ENCODE measurements around the gene TMEM229A.
"Not testable (repeated sequence)": the region's sequence is repeated elsewhere in the genome, so short reads cannot be mapped to it uniquely, and the experiment has no call there.

TMEM229A gene

DNA sequence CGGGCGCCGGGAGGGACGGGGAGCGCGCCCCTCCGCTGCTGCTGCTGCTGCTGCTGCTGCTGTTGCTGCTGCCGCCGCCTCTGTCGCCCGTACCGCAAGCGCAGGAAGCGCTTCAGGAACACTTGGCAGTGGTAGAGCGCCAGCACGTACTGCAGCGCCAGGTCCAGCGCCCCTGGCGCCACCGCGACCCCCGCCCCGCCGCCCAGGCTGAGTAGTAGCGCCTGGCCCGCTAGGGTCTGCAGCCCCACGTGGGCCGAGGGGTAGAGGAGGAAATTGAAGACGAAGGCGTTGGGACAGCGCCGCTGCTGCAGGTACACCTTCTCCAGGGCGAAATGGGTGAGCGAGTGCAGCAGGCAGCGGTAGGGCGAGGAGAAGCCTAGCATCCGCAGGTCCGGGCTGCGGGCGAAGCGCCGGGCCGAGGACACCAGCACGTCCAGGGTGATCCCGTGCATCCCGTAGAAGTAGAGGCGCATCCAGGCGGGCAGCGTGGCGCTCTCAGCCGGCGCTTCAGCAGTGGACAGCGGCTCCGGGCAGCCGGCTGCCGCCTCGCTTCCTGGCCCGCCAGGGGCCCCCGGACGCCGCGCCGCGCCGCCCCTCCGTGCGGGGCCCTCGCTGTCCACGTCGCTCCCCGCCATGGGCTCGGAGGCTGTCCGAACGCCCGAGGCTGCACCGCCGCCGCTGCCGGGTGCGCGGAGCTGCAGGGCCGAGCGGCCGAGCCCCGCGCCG, at the start of gene TMEM229A:
Gene TMEM229A, minus strand, starts transcription at position 699 of the 726 bp plus-strand sequence. Its CDS starts 64 bp downstream, at position 635.
- DNase-seq = peak in 49 of 56 donors; percentile 9 to 85 (median 65)

DNA sequence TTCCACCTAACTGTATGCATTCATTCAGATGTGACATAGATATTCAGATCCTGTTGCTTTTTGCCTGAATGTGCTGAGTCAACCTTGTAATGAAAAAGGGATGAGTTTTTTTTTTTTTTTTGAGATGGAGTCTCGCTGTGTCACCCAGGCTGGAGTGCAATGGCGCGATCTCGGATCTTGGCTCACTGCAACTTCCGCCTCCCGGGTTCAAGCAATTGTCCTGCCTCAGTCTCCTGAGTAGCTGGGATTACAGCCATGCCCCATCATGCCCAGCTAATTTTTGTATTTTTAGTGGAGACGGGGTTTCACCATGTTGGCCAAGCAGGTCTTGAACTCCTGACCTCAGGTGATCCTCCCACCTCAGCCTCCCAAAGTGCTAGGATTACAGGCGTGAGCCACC, 49.4 kb upstream of the TMEM229A start:
- not testable (repeated sequence) for DNase-seq

DNA sequence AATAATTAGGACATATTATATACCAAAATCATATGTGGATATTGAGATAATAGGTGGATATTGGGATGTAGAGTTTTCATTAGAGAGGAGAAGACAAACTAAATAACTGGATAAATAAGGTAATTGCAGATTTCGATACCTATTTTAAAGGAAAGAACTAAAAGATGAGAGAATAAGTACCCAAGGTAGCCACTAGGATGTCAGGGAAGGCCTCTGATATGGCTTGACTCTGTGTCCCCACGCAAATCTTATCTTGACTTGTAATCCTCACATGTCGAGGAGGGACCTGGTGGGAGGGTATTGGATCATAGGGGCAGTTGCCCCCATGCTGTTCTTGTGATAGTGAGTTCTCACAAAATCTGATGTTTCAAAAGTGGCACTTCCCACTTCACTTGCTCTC, 44.7 kb upstream of the TMEM229A start:
- no peak for DNase-seq

DNA sequence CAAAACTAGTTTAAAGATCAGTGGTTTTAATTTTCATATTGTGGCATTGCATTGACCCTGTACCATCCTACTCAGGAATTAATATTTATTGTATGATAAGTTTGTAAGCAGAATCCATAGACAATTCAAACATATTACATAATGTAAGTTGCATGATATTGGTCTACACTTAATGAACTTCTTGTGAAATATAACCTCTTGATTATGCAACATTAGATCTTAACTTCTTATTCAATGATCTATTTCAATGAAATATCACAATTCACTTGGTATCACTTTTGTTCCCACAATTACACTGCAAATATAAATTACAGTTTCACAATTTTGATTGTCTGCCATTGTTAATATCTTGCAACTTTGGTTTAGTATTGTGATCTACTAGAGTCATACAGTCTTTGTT, 44.0 kb upstream of the TMEM229A start:
- no peak for DNase-seq

DNA sequence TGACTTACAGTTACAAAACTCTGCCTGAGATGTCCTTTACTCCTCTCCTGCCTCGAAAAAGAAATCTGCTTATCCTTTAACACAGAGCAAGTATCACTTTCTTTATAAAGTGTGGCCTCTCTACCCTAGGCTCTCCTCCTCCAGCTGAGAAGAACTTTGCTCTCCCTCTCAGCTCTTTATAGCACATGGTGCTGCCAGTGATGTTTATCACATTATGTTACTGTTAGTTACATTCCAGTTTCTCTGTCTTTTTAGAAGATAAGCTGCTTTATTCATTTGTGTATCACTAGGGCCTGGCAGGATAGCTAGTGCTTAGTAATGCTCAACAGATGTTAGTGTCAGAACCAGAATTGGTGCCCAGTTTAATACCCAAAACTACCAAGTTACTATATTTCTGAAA, 41.1 kb upstream of the TMEM229A start:
- no peak for DNase-seq

DNA sequence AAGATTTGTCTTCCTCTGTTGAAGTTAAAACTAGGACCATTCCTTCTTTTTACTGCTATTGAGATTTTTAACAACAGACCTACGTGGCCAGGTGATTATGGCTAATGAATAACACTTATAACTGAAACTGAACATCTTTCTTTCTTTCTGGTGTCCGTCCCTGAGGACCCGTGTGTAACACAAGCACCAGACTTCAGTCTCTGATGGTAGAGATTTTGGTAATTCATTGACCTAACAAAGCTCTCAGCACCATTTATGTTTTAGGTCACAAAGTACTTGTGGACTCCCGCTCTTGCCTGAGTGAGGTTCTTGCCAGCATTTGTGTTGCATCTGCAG, 40.4 kb upstream of the TMEM229A start:
- DNase-seq = no peak

DNA sequence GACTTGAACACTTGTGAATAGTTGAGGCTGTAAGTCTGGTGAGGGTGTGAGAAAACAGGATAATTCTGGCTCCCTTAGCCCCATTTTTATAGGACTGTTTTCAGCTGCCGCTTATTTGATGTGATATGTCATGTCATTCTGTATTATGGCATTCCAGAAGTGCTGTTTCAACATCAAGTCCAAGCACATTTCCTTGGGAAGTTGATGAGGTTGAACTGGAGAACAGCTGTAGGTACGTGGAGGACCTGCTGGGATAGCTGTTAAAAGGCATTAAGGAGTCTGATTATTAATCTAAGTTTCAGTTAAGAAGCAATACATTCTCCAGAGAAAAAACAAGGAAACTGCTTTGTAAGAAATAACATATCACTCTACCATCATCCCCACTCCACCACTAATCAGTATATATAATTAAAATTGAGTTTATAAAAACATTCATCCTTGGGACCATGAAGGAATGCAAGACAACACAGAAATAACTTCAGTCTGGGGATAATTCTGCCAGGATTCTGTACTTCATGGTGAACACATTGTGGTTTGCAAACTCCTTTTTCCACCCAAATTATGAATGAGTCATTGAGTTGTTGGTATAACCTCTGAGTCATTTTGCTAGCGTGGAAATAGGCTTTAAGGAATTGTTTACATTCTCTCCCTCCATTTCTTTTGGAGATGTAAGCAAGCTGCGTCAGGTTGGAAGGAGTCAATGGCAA, 39.9 kb upstream of the TMEM229A start:
- DNase-seq = no peak

DNA sequence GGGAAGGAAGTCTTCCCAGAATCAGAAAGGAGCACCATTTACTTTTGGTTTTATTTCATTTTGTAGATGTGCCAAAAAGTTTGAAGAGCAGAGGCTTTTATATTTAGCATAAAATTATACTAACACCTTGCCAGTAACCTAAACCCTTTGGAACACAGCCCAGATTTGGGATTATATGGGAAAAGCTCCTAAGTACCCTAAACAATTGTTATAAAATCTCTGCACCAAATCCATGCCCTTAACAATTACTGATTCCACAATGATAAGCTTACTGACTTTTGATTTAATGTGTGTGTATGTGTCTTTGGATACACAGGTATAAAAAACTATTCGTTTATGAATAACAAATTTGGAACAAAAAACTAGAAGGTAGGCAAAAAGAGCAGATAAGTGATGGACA, 39.0 kb upstream of the TMEM229A start:
- DNase-seq = no peak

DNA sequence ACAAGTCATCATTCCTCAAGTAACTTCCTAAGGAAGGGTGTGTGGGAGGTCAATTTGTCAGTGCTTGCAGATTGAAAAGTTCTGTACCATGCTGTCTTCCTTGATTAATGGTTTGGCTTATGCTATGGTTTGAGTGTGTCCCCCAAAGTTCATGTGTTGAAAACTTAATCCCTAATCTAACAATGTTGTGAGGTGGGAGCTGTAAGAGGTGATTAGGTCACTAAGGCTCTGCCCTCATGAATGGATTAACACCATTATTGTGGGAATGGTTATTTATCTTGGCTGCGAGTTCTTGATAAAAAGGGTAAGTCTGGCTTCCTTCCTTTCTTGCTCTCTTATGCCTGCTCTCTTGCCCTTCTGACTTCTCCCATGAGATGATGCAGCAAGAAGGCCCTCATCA, 29.3 kb upstream of the TMEM229A start:
- no peak for DNase-seq

DNA sequence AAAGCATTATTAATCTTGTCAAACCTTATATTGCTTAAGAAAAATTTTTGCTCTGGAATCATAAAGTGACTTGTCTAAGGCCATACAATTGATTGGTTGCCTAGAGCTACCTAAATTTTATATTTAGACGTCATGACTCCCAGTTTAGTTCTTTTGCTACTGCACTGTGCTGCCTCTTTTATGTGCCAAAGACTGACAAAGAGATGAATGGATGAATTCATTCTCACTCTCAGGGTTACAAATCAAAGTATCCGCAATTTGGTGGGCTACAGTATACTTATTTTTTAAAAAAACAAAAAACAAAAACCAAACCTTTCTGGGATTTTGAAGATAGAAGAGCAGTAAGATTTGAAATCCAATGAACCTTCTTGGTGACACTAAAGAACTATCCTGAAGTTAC, 27.7 kb upstream of the TMEM229A start:
- DNase-seq = no peak

DNA sequence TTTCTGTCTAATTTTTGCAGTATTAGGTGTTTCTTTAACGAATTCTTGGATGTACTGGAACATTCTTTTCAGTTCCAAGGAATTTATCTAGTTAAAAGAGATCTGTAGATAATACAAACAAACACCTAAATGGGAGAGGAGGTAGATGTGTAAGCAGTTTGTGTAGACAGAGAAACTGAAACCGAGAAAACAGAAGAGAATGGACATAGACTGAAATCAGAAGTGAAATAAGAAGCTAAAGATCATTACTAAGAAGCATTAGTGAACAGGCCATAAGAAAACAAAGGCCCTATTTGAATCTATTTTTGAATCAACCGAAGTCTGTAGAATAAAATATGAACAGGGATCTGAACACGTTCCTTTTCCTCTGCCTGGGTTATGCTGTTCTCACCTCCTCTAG, 26.5 kb upstream of the TMEM229A start:
- no peak for DNase-seq

DNA sequence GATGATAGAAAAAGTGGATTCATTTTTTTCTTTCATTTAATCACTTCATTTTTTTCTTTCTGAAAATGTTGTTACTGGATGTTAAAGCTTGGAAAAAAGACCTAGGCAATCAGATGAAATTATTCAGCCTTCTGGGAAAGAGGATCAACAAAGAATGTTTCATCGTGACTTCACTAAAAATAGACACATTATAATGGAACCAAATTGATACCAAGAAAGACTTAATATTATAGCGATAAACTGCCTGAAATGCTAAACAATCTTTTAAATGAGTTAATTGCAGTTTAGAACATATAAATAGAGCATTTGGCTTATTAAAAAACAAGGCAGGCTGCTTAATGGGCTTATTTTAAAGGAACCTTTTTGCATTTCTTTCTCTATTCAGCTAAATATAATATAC, 25.6 kb upstream of the TMEM229A start:
- no peak for DNase-seq

DNA sequence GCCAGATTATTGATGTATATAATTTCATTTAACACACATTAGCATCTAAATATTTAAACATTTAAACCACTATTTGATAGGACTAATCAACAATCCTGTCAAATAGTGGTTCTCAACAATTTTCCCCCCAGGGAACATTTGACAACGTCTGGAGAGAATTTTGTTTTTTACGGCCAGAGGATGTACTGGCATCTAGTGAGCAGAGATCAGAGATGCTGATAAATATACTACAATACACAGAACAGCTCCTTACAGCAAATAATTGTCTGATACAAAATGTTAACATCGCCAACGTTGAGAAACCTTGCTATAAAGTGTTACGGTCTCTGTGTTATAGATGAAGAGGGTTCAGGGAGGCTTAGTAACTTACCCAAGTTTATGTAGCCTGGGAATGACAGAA, 25.0 kb upstream of the TMEM229A start:
- DNase-seq = no peak

DNA sequence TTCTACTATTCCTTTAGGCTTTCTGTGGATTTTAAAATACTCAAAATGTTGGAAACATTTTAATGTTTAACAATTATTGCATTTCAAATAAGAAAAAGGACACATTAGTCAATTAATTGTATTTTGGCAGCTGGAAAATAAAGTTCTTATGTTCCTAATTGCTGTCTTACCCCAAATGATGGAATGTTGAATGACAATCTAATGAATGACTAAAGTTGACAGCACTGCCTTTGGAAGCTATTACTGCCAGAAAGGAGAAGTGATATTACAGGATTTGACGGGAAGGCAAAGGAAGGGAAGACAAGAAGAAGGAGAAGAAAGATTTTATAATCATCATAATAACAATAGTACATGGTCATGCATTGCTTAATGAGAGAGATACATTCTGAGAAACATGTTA, 23.4 kb upstream of the TMEM229A start:
- DNase-seq = no peak

DNA sequence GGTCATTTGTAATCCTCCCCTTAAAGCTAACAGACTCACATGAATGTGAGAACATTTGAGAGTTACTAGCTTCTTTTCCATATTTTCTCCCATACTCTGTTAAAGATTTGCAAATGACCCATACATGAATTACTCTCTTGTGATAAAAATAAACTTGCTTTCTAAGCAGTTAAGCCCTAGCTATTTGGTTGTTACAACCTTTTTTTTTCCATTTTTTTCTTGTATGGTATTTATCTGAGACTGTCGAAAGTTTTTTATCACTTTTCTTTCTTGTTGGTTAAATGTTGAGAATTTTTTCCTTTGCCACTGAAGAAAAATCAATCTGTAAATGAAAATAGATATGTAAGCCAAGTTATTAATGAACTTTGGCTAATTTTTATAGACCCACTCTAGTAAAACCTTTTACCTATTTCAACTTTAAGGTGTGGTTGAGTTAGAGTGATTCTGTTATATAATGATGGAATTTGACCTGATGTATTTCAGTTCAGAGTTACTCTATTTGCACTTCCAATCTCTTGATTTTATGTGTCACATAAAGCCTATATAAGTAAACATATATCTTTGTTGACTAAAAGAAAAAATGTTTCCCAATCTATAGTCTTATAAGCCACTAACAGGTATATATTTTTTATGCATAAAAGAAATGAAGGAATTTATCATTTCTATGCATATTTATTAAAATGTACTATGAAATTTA, 19.0 kb upstream of the TMEM229A start:
- DNase-seq = no peak

DNA sequence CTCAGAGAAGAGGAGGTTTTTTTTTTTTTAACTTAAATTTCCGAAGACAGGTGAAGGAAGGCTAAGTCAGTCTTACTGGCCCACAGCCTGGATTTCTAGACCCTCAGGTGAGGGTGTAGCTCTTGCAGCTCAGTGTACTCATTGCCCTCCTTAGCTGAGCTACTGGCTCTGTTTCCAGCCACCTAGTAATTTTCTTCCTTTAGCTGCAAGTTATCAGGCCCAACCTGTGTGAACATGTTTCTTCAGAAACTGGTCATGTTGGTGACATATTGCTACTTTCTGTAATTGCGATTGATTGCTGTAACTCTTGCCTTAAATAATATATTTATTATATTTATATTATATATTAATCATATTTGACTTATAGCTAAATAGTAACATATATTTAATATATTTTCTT, 10.0 kb upstream of the TMEM229A start:
- DNase-seq = no peak

DNA sequence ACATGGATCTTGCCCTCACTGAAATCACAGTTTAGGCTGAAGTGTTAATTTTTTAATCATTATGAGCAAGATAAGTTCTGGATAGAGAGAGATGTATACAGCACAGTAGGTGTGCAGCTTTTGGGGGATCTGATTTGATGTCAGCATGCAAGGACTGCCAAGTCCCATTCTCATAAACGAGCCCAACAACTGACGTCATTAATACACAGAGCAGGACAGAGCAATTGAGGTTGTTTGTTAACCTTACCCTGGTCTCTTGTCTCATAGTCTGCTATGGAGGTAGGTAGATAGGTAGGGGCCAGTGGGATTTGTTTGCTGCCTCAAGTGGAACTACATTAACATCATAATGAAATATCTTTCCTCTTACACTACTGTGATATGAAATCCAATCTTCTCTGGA, 8.6 kb upstream of the TMEM229A start:
- DNase-seq = no peak

DNA sequence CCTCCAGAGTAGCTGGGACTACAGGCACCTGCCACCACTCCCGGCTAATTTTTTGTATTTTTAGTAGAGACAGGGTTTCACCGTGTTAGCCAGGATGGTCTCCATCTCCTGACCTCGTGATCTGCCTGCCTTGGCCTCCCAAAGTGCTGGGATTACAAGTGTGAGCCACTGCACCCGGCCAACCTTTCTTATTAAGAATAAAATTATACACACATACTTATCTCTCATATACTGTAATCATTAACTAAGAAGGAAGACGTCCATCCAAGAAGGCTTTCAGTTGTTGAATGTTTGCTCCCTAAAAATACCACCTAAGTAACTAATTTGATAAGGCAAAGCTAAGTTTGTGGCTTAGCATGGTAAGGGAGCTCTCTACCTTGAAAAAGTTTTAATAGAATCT, 5.0 kb upstream of the TMEM229A start:
- not testable (repeated sequence) for DNase-seq

DNA sequence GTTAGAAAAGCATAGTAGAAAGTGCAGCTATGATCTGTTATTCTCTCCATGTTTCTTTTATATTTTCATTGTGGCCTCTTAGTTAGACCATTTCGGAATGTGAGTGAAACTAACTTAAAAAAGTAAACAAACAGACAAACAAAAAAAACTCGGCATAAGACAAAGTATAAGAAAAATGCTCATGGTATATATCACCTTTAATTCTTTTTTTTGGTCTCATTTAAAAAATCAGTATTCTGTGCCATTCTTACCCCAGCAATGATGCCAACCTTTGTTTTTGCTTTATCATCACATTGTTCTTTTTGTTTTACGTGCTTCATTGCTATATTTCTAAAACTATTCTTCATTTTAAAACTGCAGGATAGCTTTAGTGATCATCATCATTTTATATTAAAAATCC, 2.8 kb upstream of the TMEM229A start:
- no peak for DNase-seq

DNA sequence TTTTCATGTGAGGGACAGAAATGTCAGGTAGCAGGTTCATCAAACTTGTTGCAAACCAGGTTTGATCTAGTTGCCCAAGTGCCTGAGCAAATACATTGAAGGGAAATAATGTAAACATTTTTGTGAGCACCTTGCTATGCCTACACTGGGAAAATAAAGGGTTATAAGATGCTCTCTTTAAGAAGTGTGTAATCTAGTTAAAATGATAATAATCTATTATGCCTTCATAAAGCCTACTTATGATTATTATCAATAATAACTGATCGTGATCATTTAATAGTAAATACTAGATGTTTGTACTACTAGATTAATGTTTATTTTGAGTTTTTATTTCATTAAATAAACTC, 1.9 kb upstream of the TMEM229A start:
- DNase-seq = no peak

DNA sequence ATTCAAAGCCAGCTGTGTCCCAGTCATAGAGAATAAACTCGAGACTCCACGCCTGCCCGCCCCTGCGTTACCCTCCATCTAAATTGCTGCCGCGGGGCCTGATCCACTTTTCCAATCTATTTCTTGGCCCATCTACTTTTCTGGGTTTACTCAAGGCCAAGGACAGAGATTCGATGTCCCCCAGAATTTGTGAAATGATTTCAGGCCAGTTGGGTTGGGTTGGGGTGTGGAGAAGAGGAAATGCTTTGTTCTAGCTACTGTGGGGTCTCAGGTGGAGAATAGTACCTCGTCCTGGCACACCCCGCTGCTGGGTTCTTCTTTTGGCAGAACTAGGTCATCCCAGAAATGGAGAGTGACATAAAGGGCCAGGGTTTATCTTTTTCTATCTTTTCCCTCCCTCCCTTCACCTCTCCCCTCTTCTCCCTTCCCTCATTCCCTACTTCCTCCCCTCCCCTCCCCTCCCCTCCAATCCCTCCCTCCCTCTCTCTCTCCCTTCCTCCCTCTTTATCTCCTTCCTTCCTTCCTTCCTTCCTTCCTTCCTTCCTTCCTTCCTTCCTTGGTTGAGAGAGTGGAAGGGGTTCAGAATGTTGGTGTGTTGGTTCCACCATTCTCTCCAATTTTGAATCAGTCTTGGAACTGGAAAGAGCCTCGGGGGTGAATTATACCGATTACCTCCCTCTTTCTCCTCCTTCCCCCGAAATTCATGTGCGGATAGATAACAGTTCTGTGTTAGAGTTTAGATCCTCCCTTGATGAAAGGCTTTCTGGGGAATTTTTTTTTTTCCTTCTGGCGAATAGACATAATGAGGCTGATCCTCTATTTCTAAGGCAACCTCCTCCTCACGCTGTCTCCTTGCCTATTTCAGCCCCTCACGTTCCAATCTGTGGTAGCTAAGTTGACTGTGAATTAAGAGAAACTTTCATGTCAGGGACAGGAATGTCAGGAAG, 1.2 kb upstream of the TMEM229A start:
- DNase-seq = no peak

Measured in amygdala (tissue), 56 donors.